ENCODE measurements around the gene GDE1.

The GDE1 gene

DNA sequence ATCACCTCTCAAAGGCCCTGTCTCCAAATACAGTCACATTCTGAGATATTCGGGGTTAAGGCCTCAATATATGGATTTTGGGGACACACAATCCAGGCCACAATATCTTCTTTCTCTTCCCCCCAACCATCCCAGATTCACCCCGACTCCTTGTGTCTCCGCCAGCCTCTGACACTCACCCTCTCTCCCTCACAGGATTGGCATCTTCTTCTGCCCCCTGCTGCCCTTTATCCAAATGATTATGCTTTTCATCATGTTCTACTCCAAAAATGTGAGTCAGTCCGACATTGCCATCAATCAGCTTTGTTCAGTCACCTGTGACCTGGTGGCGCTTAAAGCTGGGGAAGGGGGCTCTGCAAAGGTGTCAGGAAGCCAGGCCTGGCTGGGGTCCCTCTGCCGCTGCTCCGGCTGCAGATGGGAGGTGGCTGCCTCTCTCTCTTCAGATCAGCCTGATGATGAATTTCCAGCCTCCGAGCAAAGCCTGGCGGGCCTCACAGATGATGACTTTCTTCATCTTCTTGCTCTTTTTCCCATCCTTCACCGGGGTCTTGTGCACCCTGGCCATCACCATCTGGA, 35.1 kb downstream of the GDE1 start:
- H3K27me3 ChIP-seq (ENCODE audit: control insufficient read depth in 1 of 2, insufficient read depth in 2 of 2, low read length in 2 of 2) = no peaks in the 10 kb centered on the region
- H3K4me3 ChIP-seq (ENCODE audit: low read length in 2 of 2) = no peak overlapping the region
- H3K9ac ChIP-seq (ENCODE audit: low read length in 2 of 2) = no peak overlapping the region
- no peaks in the 10 kb centered on the region for H3K36me3 ChIP-seq (ENCODE audit: control insufficient read depth in 2 of 2, insufficient read depth in 2 of 2, low read length in 2 of 2)
- no peak overlapping the region for H3K27ac ChIP-seq (ENCODE audit: low read length)
- no peaks in the 10 kb centered on the region for H3K9me3 ChIP-seq (ENCODE audit: control insufficient read depth in 2 of 2, low read length in 2 of 2)
- no peaks in the 10 kb centered on the region for H3K4me1 ChIP-seq (ENCODE audit: control insufficient read depth, insufficient read depth, low read length)

DNA sequence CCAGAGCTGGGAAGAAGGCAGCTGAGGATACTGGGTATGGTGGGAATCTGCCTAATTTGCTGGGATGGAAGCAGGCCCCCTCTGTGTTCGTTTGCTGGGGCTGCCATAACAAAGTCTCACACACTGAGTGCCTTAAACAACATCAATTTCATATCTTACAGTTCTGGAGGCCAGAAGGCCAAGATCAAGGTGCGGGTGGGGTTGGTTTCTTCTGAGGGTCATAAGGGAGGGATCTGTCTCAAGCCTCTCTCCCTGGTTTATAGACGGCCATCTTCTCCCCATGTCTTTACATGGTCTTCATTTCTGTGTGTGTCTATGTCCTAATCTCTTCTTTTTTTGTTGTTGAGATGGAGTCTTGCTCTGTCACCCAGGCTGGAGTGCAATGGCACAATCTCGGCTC, 35.8 kb downstream of the GDE1 start:
- Histone ChIP-seq H3K4me3 (ENCODE audit: low read length in 2 of 2) (no peak overlapping the region), H3K4me1 (ENCODE audit: control insufficient read depth, insufficient read depth, low read length) (no peaks in the 10 kb centered on the region), H3K36me3 (ENCODE audit: control insufficient read depth in 2 of 2, insufficient read depth in 2 of 2, low read length in 2 of 2) (no peaks in the 10 kb centered on the region), H3K9me3 (ENCODE audit: control insufficient read depth in 2 of 2, low read length in 2 of 2) (no peaks in the 10 kb centered on the region), H3K27me3 (ENCODE audit: control insufficient read depth in 1 of 2, insufficient read depth in 2 of 2, low read length in 2 of 2) (no peaks in the 10 kb centered on the region), H3K9ac (ENCODE audit: low read length in 2 of 2) (no peak overlapping the region), H3K27ac (ENCODE audit: low read length) (no peak overlapping the region)

DNA sequence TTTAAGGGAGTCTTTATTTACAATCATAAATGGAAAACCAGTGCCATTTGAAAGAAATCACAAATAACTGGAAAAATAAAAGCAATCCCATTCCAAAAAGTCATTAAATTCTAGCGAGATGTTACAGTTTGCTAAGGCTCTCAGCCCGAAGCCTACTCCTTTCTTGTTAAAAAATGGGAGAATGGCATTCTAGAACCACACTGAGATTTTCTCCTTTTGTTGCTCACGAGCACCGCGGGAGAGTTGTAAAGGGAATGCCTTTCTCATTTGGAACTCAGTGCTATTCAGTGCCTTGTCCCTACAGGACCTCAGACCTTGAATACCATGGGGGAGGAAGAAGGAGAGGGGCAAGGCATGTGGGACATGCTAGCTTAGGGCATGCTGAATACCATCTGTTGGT, 36.3 kb downstream of the GDE1 start:
- Histone ChIP-seq H3K27ac (ENCODE audit: low read length) (no peak overlapping the region), H3K4me3 (ENCODE audit: low read length in 2 of 2) (no peak overlapping the region), H3K36me3 (ENCODE audit: control insufficient read depth in 2 of 2, insufficient read depth in 2 of 2, low read length in 2 of 2) (no peaks in the 10 kb centered on the region), H3K4me1 (ENCODE audit: control insufficient read depth, insufficient read depth, low read length) (no peaks in the 10 kb centered on the region), H3K9ac (ENCODE audit: low read length in 2 of 2) (no peak overlapping the region), H3K9me3 (ENCODE audit: control insufficient read depth in 2 of 2, low read length in 2 of 2) (no peaks in the 10 kb centered on the region), H3K27me3 (ENCODE audit: control insufficient read depth in 1 of 2, insufficient read depth in 2 of 2, low read length in 2 of 2) (no peaks in the 10 kb centered on the region)

DNA sequence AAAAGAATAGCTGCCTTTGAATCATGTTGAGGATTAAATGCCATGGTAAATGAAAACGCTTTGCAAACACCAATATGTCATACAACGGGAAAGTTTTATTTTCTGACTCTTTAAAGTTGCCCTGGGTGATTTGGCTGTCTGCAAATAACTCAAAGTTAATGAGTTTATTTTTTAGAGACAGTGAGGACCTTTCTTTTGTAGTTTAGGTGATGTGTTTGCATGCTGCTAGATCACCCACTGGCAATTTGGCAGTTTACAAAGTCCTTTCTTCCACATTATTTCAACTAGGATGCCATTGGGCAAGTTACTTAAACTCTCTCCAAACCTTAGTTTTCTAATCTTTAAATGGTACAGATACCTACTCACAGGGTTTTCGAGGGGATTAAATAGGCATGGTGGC, 37.8 kb downstream of the GDE1 start:
- no peak overlapping the region for H3K27ac ChIP-seq (ENCODE audit: low read length)
- no peak overlapping the region for H3K4me3 ChIP-seq (ENCODE audit: low read length in 2 of 2)
- no peaks in the 10 kb centered on the region for H3K36me3 ChIP-seq (ENCODE audit: control insufficient read depth in 2 of 2, insufficient read depth in 2 of 2, low read length in 2 of 2)
- no peak overlapping the region for H3K9ac ChIP-seq (ENCODE audit: low read length in 2 of 2)
- no peaks in the 10 kb centered on the region for H3K27me3 ChIP-seq (ENCODE audit: control insufficient read depth in 1 of 2, insufficient read depth in 2 of 2, low read length in 2 of 2)
- no peaks in the 10 kb centered on the region for H3K9me3 ChIP-seq (ENCODE audit: control insufficient read depth in 2 of 2, low read length in 2 of 2)
- H3K4me1 ChIP-seq (ENCODE audit: control insufficient read depth, insufficient read depth, low read length) = no peaks in the 10 kb centered on the region

DNA sequence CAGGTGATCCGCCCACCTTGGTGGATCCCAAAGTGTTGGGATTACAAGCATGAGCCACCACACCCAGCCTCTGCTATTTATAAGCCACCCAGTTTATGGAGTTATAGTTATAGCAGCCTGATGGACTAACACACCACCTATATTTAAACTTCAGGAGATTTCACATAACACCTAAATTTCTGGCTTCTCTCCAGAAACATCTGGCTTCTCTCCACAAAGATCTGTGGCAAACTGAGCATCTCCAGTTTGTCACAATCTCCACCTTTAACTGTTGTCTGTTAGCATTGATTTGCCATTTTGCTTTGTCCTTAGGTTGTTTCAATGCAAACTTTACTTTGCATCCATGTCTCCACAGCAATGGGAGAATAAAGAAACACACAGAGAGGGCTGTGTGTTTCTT, 39.6 kb downstream of the GDE1 start:
- Histone ChIP-seq H3K27ac (ENCODE audit: low read length) (no peak overlapping the region), H3K36me3 (ENCODE audit: control insufficient read depth in 2 of 2, insufficient read depth in 2 of 2, low read length in 2 of 2) (no peaks in the 10 kb centered on the region), H3K4me3 (ENCODE audit: low read length in 2 of 2) (no peak overlapping the region)

DNA sequence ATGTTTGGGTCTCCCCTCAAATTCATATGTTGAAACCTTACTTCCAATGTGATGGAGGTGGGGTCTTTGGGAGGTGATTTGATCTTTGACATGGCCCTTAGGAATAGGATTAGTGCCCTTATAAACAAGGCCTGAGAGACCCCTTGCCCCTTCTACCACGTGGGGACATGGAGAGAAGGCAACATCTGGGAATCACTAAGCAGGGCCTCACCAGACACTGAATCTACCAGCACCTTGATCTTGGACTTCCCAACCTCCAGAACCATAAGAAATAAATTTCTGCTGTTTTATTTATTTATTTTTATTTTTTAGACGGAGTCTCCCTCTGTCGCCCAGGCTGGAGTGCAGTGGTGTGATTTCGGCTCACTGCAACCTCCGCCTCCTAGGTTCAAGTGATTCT, 40.1 kb downstream of the GDE1 start:
- Histone ChIP-seq H3K4me1 (ENCODE audit: control insufficient read depth, insufficient read depth, low read length) (no peaks in the 10 kb centered on the region), H3K9me3 (ENCODE audit: control insufficient read depth in 2 of 2, low read length in 2 of 2) (no peaks in the 10 kb centered on the region), H3K36me3 (ENCODE audit: control insufficient read depth in 2 of 2, insufficient read depth in 2 of 2, low read length in 2 of 2) (no peaks in the 10 kb centered on the region), H3K4me3 (ENCODE audit: low read length in 2 of 2) (no peak overlapping the region), H3K27me3 (ENCODE audit: control insufficient read depth in 1 of 2, insufficient read depth in 2 of 2, low read length in 2 of 2) (no peaks in the 10 kb centered on the region), H3K9ac (ENCODE audit: low read length in 2 of 2) (no peak overlapping the region), H3K27ac (ENCODE audit: low read length) (no peak overlapping the region)

More for the DNA sequence above, 39.6 kb downstream of the GDE1 start:
- no peaks in the 10 kb centered on the region for H3K4me1 ChIP-seq (ENCODE audit: control insufficient read depth, insufficient read depth, low read length)
- no peaks in the 10 kb centered on the region for H3K9me3 ChIP-seq (ENCODE audit: control insufficient read depth in 2 of 2, low read length in 2 of 2)
- H3K27me3 ChIP-seq (ENCODE audit: control insufficient read depth in 1 of 2, insufficient read depth in 2 of 2, low read length in 2 of 2) = no peaks in the 10 kb centered on the region
- H3K9ac ChIP-seq (ENCODE audit: low read length in 2 of 2) = no peak overlapping the region

DNA sequence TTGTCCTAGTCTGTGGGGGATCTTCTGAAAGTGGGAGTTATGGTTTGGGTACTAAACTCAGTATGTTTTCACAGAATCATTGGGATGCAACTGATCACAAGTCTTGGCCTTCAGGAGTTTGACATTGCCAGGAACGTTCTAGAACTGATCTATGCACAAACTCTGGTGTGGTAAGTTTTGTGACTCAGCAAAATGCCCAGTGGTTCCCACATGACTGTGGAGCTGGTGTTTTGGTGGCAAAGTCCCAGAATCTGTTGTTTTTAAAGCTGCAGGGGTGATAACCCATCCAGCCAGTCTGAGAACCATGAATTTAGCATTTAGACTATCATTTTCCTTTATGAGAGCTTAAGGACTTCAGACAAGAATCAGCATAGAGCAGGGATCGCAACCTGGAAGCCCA, 40.6 kb downstream of the GDE1 start:
- H3K9ac ChIP-seq (ENCODE audit: low read length in 2 of 2) = no peak overlapping the region
- H3K36me3 ChIP-seq (ENCODE audit: control insufficient read depth in 2 of 2, insufficient read depth in 2 of 2, low read length in 2 of 2) = no peaks in the 10 kb centered on the region
- no peaks in the 10 kb centered on the region for H3K27me3 ChIP-seq (ENCODE audit: control insufficient read depth in 1 of 2, insufficient read depth in 2 of 2, low read length in 2 of 2)
- H3K9me3 ChIP-seq (ENCODE audit: control insufficient read depth in 2 of 2, low read length in 2 of 2) = no peaks in the 10 kb centered on the region
- H3K27ac ChIP-seq (ENCODE audit: low read length) = no peak overlapping the region
- no peaks in the 10 kb centered on the region for H3K4me1 ChIP-seq (ENCODE audit: control insufficient read depth, insufficient read depth, low read length)
- H3K4me3 ChIP-seq (ENCODE audit: low read length in 2 of 2) = no peak overlapping the region

DNA sequence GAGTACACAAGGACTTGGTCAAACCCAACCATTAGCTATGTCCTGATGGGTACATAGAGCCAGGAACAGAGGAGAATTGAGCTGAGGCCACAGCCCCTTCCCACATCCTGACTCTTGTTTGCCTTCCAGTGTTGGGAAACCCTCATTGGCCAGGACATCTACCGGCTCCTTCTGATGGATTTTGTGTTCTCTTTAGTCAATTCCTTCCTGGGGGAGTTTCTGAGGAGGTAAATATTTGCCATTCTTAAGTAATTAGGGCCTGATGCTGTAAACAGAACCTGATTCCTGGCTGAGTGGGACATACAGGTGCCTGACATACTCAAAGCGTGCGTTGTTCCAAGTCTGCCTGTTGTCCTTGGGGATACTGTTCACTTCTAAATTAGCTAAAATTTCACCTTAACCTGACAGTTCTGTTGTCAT, 42.6 kb downstream of the GDE1 start:
- no peak overlapping the region for H3K27ac ChIP-seq (ENCODE audit: low read length)
- H3K36me3 ChIP-seq (ENCODE audit: control insufficient read depth in 2 of 2, insufficient read depth in 2 of 2, low read length in 2 of 2) = no peaks in the 10 kb centered on the region
- H3K9me3 ChIP-seq (ENCODE audit: control insufficient read depth in 2 of 2, low read length in 2 of 2) = no peaks in the 10 kb centered on the region
- H3K27me3 ChIP-seq (ENCODE audit: control insufficient read depth in 1 of 2, insufficient read depth in 2 of 2, low read length in 2 of 2) = no peaks in the 10 kb centered on the region
- no peak overlapping the region for H3K9ac ChIP-seq (ENCODE audit: low read length in 2 of 2)
- H3K4me3 ChIP-seq (ENCODE audit: low read length in 2 of 2) = no peak overlapping the region
- no peaks in the 10 kb centered on the region for H3K4me1 ChIP-seq (ENCODE audit: control insufficient read depth, insufficient read depth, low read length)

DNA sequence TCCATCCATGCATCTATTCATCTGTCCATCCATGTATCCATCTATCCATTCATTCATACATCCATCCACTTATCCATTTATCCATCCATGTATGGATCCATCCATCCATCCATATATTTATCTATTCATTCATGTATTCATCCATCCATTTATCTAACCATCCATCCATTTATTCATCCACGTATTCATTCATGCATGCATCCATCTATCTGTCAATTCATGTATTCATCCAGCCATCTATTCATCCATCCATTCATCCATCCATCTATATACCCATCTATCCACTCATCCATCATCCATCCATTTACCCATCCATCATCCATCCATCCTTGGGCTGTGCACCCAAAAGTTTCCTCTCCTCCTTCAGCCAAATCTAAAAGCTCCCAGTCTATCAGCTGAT, 43.4 kb downstream of the GDE1 start:
- no peaks in the 10 kb centered on the region for H3K36me3 ChIP-seq (ENCODE audit: control insufficient read depth in 2 of 2, insufficient read depth in 2 of 2, low read length in 2 of 2)

DNA sequence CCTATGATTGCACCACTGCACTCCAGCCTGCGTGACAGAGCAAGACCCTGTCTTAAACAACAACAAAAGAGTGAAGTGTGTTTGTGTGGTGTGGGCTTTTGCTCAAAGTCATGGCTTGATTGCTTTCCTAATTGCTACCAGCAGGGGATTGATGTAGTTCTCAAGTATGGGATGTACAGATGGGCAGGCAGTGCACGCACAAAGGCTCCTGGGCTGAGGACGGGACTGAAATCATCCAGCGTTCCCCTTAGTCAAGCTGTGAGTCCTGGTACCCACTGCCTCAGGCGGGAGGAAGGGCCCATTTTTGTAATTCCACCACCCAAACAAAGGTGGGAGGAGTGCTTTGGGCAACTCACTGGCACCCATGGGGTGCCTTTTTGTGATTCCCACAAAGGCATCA, 47.3 kb downstream of the GDE1 start:
- Histone ChIP-seq H3K36me3 (ENCODE audit: control insufficient read depth in 2 of 2, insufficient read depth in 2 of 2, low read length in 2 of 2) (no peaks in the 10 kb centered on the region), H3K4me1 (ENCODE audit: control insufficient read depth, insufficient read depth, low read length) (no peaks in the 10 kb centered on the region), H3K4me3 (ENCODE audit: low read length in 2 of 2) (no peak overlapping the region), H3K27me3 (ENCODE audit: control insufficient read depth in 1 of 2, insufficient read depth in 2 of 2, low read length in 2 of 2) (no peaks in the 10 kb centered on the region), H3K9me3 (ENCODE audit: control insufficient read depth in 2 of 2, low read length in 2 of 2) (no peaks in the 10 kb centered on the region), H3K9ac (ENCODE audit: low read length in 2 of 2) (no peak overlapping the region), H3K27ac (ENCODE audit: low read length) (no peak overlapping the region)

More for the DNA sequence above, 43.4 kb downstream of the GDE1 start:
- Histone ChIP-seq H3K27ac (ENCODE audit: low read length) (no peak overlapping the region), H3K9ac (ENCODE audit: low read length in 2 of 2) (no peak overlapping the region), H3K4me1 (ENCODE audit: control insufficient read depth, insufficient read depth, low read length) (no peaks in the 10 kb centered on the region), H3K27me3 (ENCODE audit: control insufficient read depth in 1 of 2, insufficient read depth in 2 of 2, low read length in 2 of 2) (no peaks in the 10 kb centered on the region), H3K9me3 (ENCODE audit: control insufficient read depth in 2 of 2, low read length in 2 of 2) (no peaks in the 10 kb centered on the region), H3K4me3 (ENCODE audit: low read length in 2 of 2) (no peak overlapping the region)

DNA sequence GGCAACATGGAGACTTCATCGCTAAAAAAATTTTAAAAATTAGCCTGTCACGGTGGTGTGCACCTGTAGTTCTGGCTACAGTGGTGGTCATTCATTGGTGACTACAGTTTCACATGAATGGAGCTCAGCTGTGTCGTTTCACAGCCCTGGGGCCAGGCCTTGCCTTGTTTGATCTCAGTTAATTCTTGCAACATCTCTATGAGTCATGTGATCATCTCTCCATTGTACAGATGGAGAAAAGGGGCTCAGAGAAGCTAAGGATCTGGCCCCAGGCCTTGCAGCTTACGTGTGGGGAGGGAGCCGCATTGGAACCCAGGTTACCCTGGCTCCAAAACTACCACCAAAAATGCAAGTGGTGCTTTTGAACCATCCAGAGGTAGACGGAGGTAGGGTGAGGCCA, 49.4 kb downstream of the GDE1 start:
- H3K36me3 ChIP-seq (ENCODE audit: control insufficient read depth in 2 of 2, insufficient read depth in 2 of 2, low read length in 2 of 2) = no peaks in the 10 kb centered on the region
- no peak overlapping the region for H3K27ac ChIP-seq (ENCODE audit: low read length)
- no peaks in the 10 kb centered on the region for H3K9me3 ChIP-seq (ENCODE audit: control insufficient read depth in 2 of 2, low read length in 2 of 2)
- no peak overlapping the region for H3K4me3 ChIP-seq (ENCODE audit: low read length in 2 of 2)
- no peak overlapping the region for H3K9ac ChIP-seq (ENCODE audit: low read length in 2 of 2)
- H3K4me1 ChIP-seq (ENCODE audit: control insufficient read depth, insufficient read depth, low read length) = no peaks in the 10 kb centered on the region
- H3K27me3 ChIP-seq (ENCODE audit: control insufficient read depth in 1 of 2, insufficient read depth in 2 of 2, low read length in 2 of 2) = no peaks in the 10 kb centered on the region

All from stomach smooth muscle (tissue), 2 donors.